HepG2 (cell line): ENCODE data around the gene CDH23. TPM values are rescaled to one million over a fixed set of nuclear protein-coding genes. Genes with fewer than 3 reads are reported as not detected.

Source experiments
- AHR ChIP-seq: IDR thresholded peaks from 2 replicates; pipeline ENCODE4 v1.6.1; 2018; ENCODE audit warnings: missing genetic modification reagents, missing compliant biosample characterization
- AKNA ChIP-seq: sonication (generic); formaldehyde crosslinking; IDR thresholded peaks from 2 replicates; pipeline ENCODE4 v1.4.0; 2020; ENCODE audit warnings: missing genetic modification reagents, borderline replicate concordance
- EHMT2 ChIP-seq: fragments of 200-600 bp; sonication (generic); IDR thresholded peaks from 2 replicates; pipeline ENCODE4 v1.7.0; 2017; ENCODE audit warnings: antibody characterized with exemption, low read depth, low read length, borderline replicate concordance
- GTF2F1 ChIP-seq: fragments of 150-350 bp; IDR thresholded peaks from 2 replicates; pipeline ENCODE4 v1.6.1; 2014; ENCODE audit warnings: low read length
- KMT2B ChIP-seq: IDR thresholded peaks from 2 replicates; pipeline ENCODE4 v1.6.1; 2016; ENCODE audit warnings: missing genetic modification reagents, missing compliant biosample characterization
- MAX ChIP-seq: IDR thresholded peaks from 2 replicates; pipeline ENCODE4 v1.6.1; 2012; ENCODE audit warnings: inconsistent platforms
- NFIB ChIP-seq: sonication (generic); formaldehyde crosslinking; IDR thresholded peaks from 2 replicates; pipeline ENCODE4 v1.9.0; 2021; ENCODE audit warnings: missing genetic modification reagents, mild to moderate bottlenecking, borderline replicate concordance
- RFX1 ChIP-seq: fragments of 450-650 bp; IDR thresholded peaks from 2 replicates; pipeline ENCODE4 v1.6.1; 2017
- RFXANK ChIP-seq: IDR thresholded peaks from 2 replicates; pipeline ENCODE4 v1.6.1; 2016
- SMYD3 ChIP-seq: sonication (generic); formaldehyde crosslinking; IDR thresholded peaks from 2 replicates; pipeline ENCODE4 v1.8.1; 2023; ENCODE audit warnings: mild to moderate bottlenecking, missing genetic modification reagents
- SP5 ChIP-seq: IDR thresholded peaks from 2 replicates; pipeline ENCODE4 v1.6.1; 2016; ENCODE audit warnings: low read depth, borderline replicate concordance
- TEF ChIP-seq: sonication (generic); formaldehyde crosslinking; IDR thresholded peaks from 2 replicates; pipeline ENCODE4 v1.5.0; 2020; ENCODE audit warnings: missing genetic modification reagents
- TFDP1 ChIP-seq: IDR thresholded peaks from 2 replicates; pipeline ENCODE4 v1.6.1; 2016; ENCODE audit warnings: missing compliant biosample characterization, missing genetic modification reagents, borderline replicate concordance
- YEATS2 ChIP-seq: sonication (generic); formaldehyde crosslinking; IDR thresholded peaks from 2 replicates; pipeline ENCODE4 v1.4.0; 2020; ENCODE audit warnings: missing genetic modification reagents, borderline replicate concordance
- ZNF205 ChIP-seq: IDR thresholded peaks from 2 replicates; pipeline ENCODE4 v1.6.1; 2018; ENCODE audit warnings: missing biosample characterization, missing genetic modification reagents
- ZNF639 ChIP-seq: conservative IDR thresholded peaks from 2 replicates; pipeline ENCODE4 v1.6.1; 2018; ENCODE audit warnings: missing genetic modification reagents
- ZNF746 ChIP-seq: sonication (generic); formaldehyde crosslinking; IDR thresholded peaks from 2 replicates; pipeline ENCODE4 v1.8.0; 2022; ENCODE audit warnings: mild to moderate bottlenecking, missing genetic modification reagents
- ZNF747 ChIP-seq: sonication (generic); formaldehyde crosslinking; IDR thresholded peaks from 2 replicates; pipeline ENCODE4 v1.8.1; 2023; ENCODE audit warnings: missing genetic modification reagents, mild to moderate bottlenecking, borderline replicate concordance
- ZNF883 ChIP-seq: sonication (generic); formaldehyde crosslinking; IDR thresholded peaks from 2 replicates; pipeline ENCODE4 v1.5.1; 2020; ENCODE audit warnings: mild to moderate bottlenecking, missing genetic modification reagents; ENCODE audit errors: not compliant biosample characterization
- ZSCAN5A ChIP-seq: sonication (generic); formaldehyde crosslinking; IDR thresholded peaks from 2 replicates; pipeline ENCODE4 v1.8.0; 2022; ENCODE audit warnings: mild to moderate bottlenecking, missing genetic modification reagents, borderline replicate concordance
- polyA plus RNA-seq, 8 experiments: library from polyadenylated mRNA; depleted of rRNA in 3 of 8; stranded (reverse) in 7 of 8; unstranded in 1 of 8; fragments of >200 nt; fragmentation: Illumina TruSeq in 4 of 8; extraction: Trizol in 4 of 8; gene quantifications; 2 replicates each; pipeline versions ENCODE4 v1.2.1 to v1.2.3, GENCODE V29; 2011 to 2016; ENCODE audit warnings: low read depth in 4 of 8, missing spikeins in 1 of 8, mixed read lengths in 1 of 8; ENCODE audit not compliant: insufficient read depth in 1 of 8
- total RNA-seq, 5 experiments: library from RNA; depleted of rRNA; stranded (reverse); fragments of >200 nt; fragmentation: Illumina TruSeq; extraction: Trizol; gene quantifications; 2 replicates each; pipeline ENCODE4 v1.2.3, GENCODE V29; 2016; ENCODE audit warnings: low read depth in 1 of 5

CDH23 gene
- total and polyA plus RNA-seq, 2 of the 13 experiments (the other 11 are each of a cell fraction or from before 2014, with no cell fraction given): 0.13 TPM; not detected in 1

- no peak for TF ChIP-seq ZSCAN5A
- no peak for TF ChIP-seq RFX1
- no peak for TF ChIP-seq EHMT2
- TF ChIP-seq NFIB: no peak
- no peak for TF ChIP-seq SMYD3
- peak; percentile 60; the same call in 1 of the 2 replicates for TF ChIP-seq ZNF205 (CRISPR knock-in tag)
- TF ChIP-seq SP5 (CRISPR knock-in tag): peak; percentile 61
- TF ChIP-seq KMT2B: peak; percentile 46; the same call in 1 of the 2 replicates
- peak; percentile 65 for TF ChIP-seq MAX
- TF ChIP-seq ZNF747: 0 out of 2 replicates have a peak, but pooled peaks have one; percentile 56
- no peak for TF ChIP-seq AKNA (CRISPR knock-in tag)
- TF ChIP-seq TEF (CRISPR knock-in tag): no peak
- no peak for TF ChIP-seq RFXANK (CRISPR knock-in tag)
- peak; percentile 40; the same call in 1 of the 2 replicates for TF ChIP-seq AHR (CRISPR knock-in tag)
- peak; percentile 75 for TF ChIP-seq ZNF746 (CRISPR knock-in tag)
- TF ChIP-seq ZNF883: no peak
- peak; percentile 51; the same call in 1 of the 2 replicates for TF ChIP-seq YEATS2 (CRISPR knock-in tag)
- TF ChIP-seq ZNF639 (CRISPR knock-in tag): no peak
- TF ChIP-seq TFDP1: peak; percentile 62; the same call in 1 of the 2 replicates
- TF ChIP-seq GTF2F1: no peak
These were observed 48.9 kb upstream of the CDH23 start (continued) for GRCh38 chr10:71347587-71348395.
